Astrocyte (in vitro differentiated cells and primary cell): Measurements from ENCODE around the gene PDLIM3. TPM values are rescaled to one million over a fixed set of nuclear protein-coding genes. Genes with fewer than 3 reads are reported as not detected.
"Not testable (repeated sequence)": the region's sequence is repeated elsewhere in the genome, so short reads cannot be mapped to it uniquely, and the experiment has no call there.

Experiments used
- DNase-seq: peaks from one replicate; pipeline ENCODE4 v3.0.0-alpha.2; 2010; ENCODE audit warnings: low read depth
- FAIRE-seq: peaks from 2 replicates; lab custom pipeline; 2011; peaks lifted over from hg19 to GRCh38; lab: Jason Lieb, UNC
- H2AFZ ChIP-seq: 2 replicates; pipeline ENCODE4 v1.6.0; 2012; ENCODE audit warnings: low read depth, low read length, inconsistent platforms
- H3K27ac ChIP-seq: 2 replicates; pipeline ENCODE4 v1.5.1; 2011; ENCODE audit warnings: low read depth, low read length, inconsistent platforms
- H3K27me3 ChIP-seq: 2 replicates; pipeline ENCODE4 v1.6.0; 2011; ENCODE audit warnings: low read length, inconsistent platforms; ENCODE audit not compliant: insufficient read depth
- H3K36me3 ChIP-seq: 2 replicates; pipeline ENCODE4 v1.5.1; 2011; ENCODE audit warnings: low read length, inconsistent platforms; ENCODE audit not compliant: insufficient read depth
- H3K4me1 ChIP-seq: 2 replicates; pipeline ENCODE4 v1.5.1; 2011; ENCODE audit warnings: low read length, inconsistent platforms; ENCODE audit not compliant: insufficient read depth
- H3K4me2 ChIP-seq: 2 replicates; pipeline ENCODE4 v1.6.0; 2012; ENCODE audit warnings: low read length, inconsistent platforms
- H3K4me3 ChIP-seq: 2 replicates; pipeline ENCODE4 v1.5.1; 2011; ENCODE audit warnings: low read depth, mild to moderate bottlenecking, low read length, inconsistent platforms; ENCODE audit not compliant: insufficient read depth
- H3K79me2 ChIP-seq: 2 replicates; pipeline ENCODE4 v1.6.0; 2012; ENCODE audit warnings: mild to moderate bottlenecking, low read length, inconsistent platforms; ENCODE audit not compliant: insufficient read depth
- H3K9ac ChIP-seq: 2 replicates; pipeline ENCODE4 v1.6.0; 2012; ENCODE audit warnings: mild to moderate bottlenecking, low read length, inconsistent platforms
- H3K9me3 ChIP-seq: 2 replicates; pipeline ENCODE4 v1.5.1; 2012; ENCODE audit warnings: low read depth, mild to moderate bottlenecking, low read length, inconsistent platforms; ENCODE audit not compliant: insufficient read depth
- H4K20me1 ChIP-seq: 2 replicates; pipeline ENCODE4 v1.6.0; 2012; ENCODE audit warnings: low read length, inconsistent platforms; ENCODE audit not compliant: insufficient read depth
- H3K27ac Mint-ChIP-seq: one replicate; pipeline ENCODE4 v1.8.0; 2021; ENCODE audit warnings: mild to moderate bottlenecking, mixed read lengths; ENCODE audit not compliant: unreplicated experiment
- H3K27me3 Mint-ChIP-seq: one replicate; pipeline ENCODE4 v1.8.0; 2021; ENCODE audit warnings: low read depth, mixed read lengths; ENCODE audit not compliant: unreplicated experiment
- H3K36me3 Mint-ChIP-seq: one replicate; pipeline ENCODE4 v1.8.0; 2021; ENCODE audit warnings: low read depth, mixed read lengths; ENCODE audit not compliant: unreplicated experiment
- H3K4me1 Mint-ChIP-seq: one replicate; pipeline ENCODE4 v1.8.0; 2021; ENCODE audit warnings: low read depth, mixed read lengths; ENCODE audit not compliant: unreplicated experiment
- H3K4me3 Mint-ChIP-seq: one replicate; pipeline ENCODE4 v1.8.0; 2021; ENCODE audit warnings: mild to moderate bottlenecking, moderate library complexity, mixed read lengths; ENCODE audit not compliant: unreplicated experiment
- H3K9me3 Mint-ChIP-seq: one replicate; pipeline ENCODE4 v1.8.0; 2021; ENCODE audit warnings: mild to moderate bottlenecking, mixed read lengths; ENCODE audit not compliant: unreplicated experiment
- CTCF ChIP-seq: IDR thresholded peaks from 2 replicates; pipeline ENCODE4 v1.5.1; 2011; ENCODE audit warnings: low read depth, mild to moderate bottlenecking, inconsistent platforms, low read length, moderate library complexity; ENCODE audit not compliant: insufficient read depth
- EZH2 ChIP-seq: IDR thresholded peaks from 2 replicates; pipeline ENCODE4 v1.6.1; 2012; ENCODE audit warnings: mild to moderate bottlenecking, low read length, inconsistent platforms; ENCODE audit not compliant: insufficient read depth
- total RNA-seq: library from RNA; stranded (reverse); gene quantifications from 2 replicates; pipeline ENCODE4 v1.2.1, GENCODE V29; 2021

Gene PDLIM3
- total RNA-seq, 1 donor from 2014 or later: 28.5 TPM

DNA sequence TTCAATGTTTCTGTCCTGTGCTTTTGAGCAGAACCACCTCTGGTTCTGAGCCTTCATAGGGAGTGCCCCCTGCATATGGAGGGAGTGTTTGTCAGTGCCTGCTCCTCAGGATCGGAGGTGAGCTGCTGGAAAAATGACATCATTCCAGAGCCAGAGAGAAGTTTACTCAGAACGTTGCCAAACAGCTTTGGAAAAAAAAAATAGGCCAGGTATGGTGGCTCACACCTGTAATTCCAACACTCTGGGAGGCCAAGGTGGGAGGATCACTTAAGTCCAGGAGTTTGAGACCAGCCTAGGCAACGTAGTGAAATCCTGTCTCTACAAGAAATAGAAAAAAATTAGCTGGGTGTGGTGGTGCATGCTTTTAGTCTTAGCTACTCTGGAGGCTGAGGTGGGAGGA, 27.2 kb upstream of the PDLIM3 start:
- Histone ChIP-seq H4K20me1 (no peaks in the 10 kb centered on the region), H3K4me3 (no peak overlapping the region), H3K4me2 (no peak overlapping the region), H3K27ac (no peak overlapping the region), H3K79me2 (no peaks in the 10 kb centered on the region), H3K9me3 (no peaks in the 10 kb centered on the region), H3K27me3 (no peaks in the 10 kb centered on the region), H2AFZ (no peak overlapping the region), H3K36me3 (no peaks in the 10 kb centered on the region), H3K4me1 (peaks cover 20% of the 10 kb centered on the region), H3K9ac (no peak overlapping the region)
- DNase-seq: no peak
- no peak overlapping the region for H3K4me3 Mint-ChIP-seq
- H3K4me1 Mint-ChIP-seq: peaks cover 37% of the 10 kb centered on the region
- no peak for FAIRE-seq
- H3K9me3 Mint-ChIP-seq: peaks cover 15% of the 10 kb centered on the region
- H3K27ac Mint-ChIP-seq: no peak overlapping the region
- H3K27me3 Mint-ChIP-seq: no peaks in the 10 kb centered on the region
- TF ChIP-seq EZH2 (no peak), CTCF (no peak)
- H3K36me3 Mint-ChIP-seq: peaks cover 2% of the 10 kb centered on the region

GRCh38 chr4:185560316-185560715, 25.0 kb upstream of the PDLIM3 start:
- Mint-ChIP-seq H3K9me3 (peaks cover 19% of the 10 kb centered on the region), H3K4me3 (no peak overlapping the region)
- FAIRE-seq: no peak

GRCh38 chr4:185559915-185560281, 24.6 kb upstream of the PDLIM3 start:
- Histone ChIP-seq H3K4me3 (no peak overlapping the region), H3K79me2 (no peaks in the 10 kb centered on the region), H2AFZ (peak overlapping the region; percentile 76), H3K4me2 (peak overlapping the region; percentile 61), H3K9me3 (no peaks in the 10 kb centered on the region), H3K27me3 (no peaks in the 10 kb centered on the region), H3K36me3 (no peaks in the 10 kb centered on the region), H3K9ac (peak overlapping the region; percentile 49), H3K4me1 (peaks cover 12% of the 10 kb centered on the region), H3K27ac (peak overlapping the region; percentile 74), H4K20me1 (no peaks in the 10 kb centered on the region)
- H3K9me3 Mint-ChIP-seq: peaks cover 16% of the 10 kb centered on the region
- DNase-seq (peak; percentile 81), FAIRE-seq (no peak)
- H3K27me3 Mint-ChIP-seq: no peaks in the 10 kb centered on the region
- no peak for TF ChIP-seq EZH2
- TF ChIP-seq CTCF: no peak
- H3K27ac Mint-ChIP-seq: peak overlapping the region; percentile 99
- H3K4me1 Mint-ChIP-seq: peaks cover 19% of the 10 kb centered on the region
- no peak overlapping the region for H3K4me3 Mint-ChIP-seq
- H3K36me3 Mint-ChIP-seq: peaks cover 2% of the 10 kb centered on the region

More at GRCh38 chr4:185560316-185560715, 25.0 kb upstream of the PDLIM3 start:
- DNase-seq: no peak
- Histone ChIP-seq H3K4me3 (no peak overlapping the region), H3K4me1 (peaks cover 12% of the 10 kb centered on the region), H3K9me3 (no peaks in the 10 kb centered on the region), H3K36me3 (no peaks in the 10 kb centered on the region), H3K27me3 (no peaks in the 10 kb centered on the region), H3K79me2 (no peaks in the 10 kb centered on the region), H2AFZ (peak overlapping the region; percentile 76), H3K4me2 (peak overlapping the region; percentile 61), H3K27ac (peak overlapping the region; percentile 74), H4K20me1 (no peaks in the 10 kb centered on the region), H3K9ac (peak overlapping the region; percentile 49)
- Mint-ChIP-seq H3K27ac (peak overlapping the region; percentile 99), H3K36me3 (peaks cover 2% of the 10 kb centered on the region), H3K27me3 (no peaks in the 10 kb centered on the region), H3K4me1 (peaks cover 19% of the 10 kb centered on the region)
- no peak for TF ChIP-seq EZH2

DNA sequence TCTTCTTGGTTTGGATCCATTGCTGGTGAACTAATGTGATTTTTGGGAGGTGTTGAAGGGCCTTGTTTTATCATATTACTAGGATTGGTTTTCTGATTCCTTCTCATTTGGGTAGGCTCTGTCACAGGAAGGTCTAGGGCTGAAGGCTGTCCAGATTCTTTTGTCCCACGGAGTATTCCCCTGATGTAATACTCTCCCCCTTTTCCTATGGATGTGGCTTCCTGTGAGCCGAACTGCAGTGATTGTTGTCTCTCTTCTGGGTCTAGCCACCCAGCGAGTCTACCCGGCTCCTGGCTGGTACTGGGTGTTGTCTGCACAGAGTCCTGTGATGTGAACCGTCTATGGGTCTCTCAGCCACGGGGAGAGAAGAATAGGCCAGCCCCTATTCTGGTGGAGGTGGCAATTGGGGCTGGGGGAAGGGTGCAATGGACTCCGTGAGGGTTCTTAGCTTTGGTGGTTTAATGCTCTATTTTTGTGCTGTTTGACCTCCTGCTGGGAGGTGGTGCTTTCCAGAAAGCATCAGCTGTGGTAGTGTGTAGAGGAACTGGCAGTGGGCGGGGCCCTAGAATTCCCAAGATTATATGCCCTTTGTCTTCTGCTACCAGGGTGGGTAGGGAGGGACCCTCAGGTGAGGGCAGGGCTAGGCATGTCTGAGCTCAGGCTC, 24.1 kb upstream of the PDLIM3 start:
- Histone ChIP-seq H2AFZ (peak overlapping the region; percentile 76), H3K27ac (peak overlapping the region; percentile 74)
- not testable (repeated sequence) for H3K27me3 Mint-ChIP-seq

More for the DNA sequence above, 24.1 kb upstream of the PDLIM3 start:
- H3K9me3 Mint-ChIP-seq: peaks cover 15% of the 10 kb centered on the region
- not testable (repeated sequence) for H3K4me3 ChIP-seq, H3K36me3 ChIP-seq, H3K27me3 ChIP-seq, DNase-seq, H3K79me2 ChIP-seq, H3K9me3 ChIP-seq, H3K36me3 Mint-ChIP-seq, FAIRE-seq, H4K20me1 ChIP-seq
- H3K4me1 Mint-ChIP-seq: peaks cover 19% of the 10 kb centered on the region
- H3K27ac Mint-ChIP-seq: peak overlapping the region; percentile 99
- Histone ChIP-seq H3K4me2 (peak overlapping the region; percentile 61), H3K4me1 (peaks cover 12% of the 10 kb centered on the region), H3K9ac (peak overlapping the region; percentile 49)
- peak overlapping the region; percentile 28 for H3K4me3 Mint-ChIP-seq
